ENCODE data around the gene CCNL1.
"Not testable (repeated sequence)": the region's sequence is repeated elsewhere in the genome, so short reads cannot be mapped to it uniquely, and the experiment has no call there.

The CCNL1 gene

DNA sequence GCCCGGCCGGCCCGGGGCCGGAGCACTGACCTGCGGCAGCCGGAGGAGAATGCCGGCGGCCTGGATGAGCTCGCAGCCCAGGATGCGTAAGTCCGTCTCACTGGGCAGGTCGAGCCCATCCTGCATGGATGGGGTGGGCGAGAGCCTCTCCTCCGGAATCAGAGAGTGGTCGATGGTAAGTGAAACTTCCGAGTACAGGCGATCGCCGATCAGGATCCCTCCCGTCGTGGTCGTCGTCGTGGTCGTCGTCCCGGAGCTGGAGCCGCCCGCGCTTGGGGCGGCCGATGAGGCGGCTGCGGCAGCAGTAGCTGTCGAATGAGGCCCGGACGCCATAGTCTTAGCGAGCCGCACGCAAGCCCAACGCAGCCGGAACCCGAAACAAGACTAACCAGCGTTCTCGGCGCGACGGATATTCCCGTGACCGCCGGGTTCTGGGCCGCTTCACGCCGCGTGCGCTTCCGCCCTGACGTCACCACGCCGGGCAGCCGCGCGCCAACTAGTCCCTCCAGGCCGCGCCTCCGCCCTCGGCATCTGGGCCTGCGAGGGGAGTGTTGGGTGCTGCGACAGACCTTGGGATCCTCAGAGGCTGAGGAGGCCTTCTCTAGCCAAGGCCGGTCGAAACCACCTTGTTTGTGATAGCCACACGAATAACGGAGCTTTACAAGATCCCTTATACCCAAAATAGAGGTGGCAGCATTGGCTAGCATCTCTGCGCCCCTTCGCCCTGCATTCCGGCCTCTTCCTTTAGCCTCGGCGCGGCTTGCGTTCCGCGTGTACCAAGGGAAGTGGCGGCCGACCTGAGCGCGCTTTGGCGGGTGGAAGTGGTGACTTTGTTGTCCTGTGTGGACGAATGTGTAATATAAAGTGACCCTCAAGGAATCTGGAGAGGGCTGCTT, at the start of gene CCNL1:
Gene CCNL1 (minus strand): TSS at position 386 of the 896 bp plus-strand sequence. CDS start 53 bp downstream, at position 333.
- peak; percentile 86 to 88 for ATAC-seq

- no peak for ATAC-seq
Observed at GRCh38 chr3:157204880-157205279, 44.9 kb upstream of the CCNL1 start.

- ATAC-seq: no peak
Observed at GRCh38 chr3:157204431-157204830, 44.5 kb upstream of the CCNL1 start.

GRCh38 chr3:157201648-157202278, 41.8 kb upstream of the CCNL1 start:
- no peak for ATAC-seq

- ATAC-seq: no peak
Observed at GRCh38 chr3:157199841-157200240, 39.9 kb upstream of the CCNL1 start.

DNA sequence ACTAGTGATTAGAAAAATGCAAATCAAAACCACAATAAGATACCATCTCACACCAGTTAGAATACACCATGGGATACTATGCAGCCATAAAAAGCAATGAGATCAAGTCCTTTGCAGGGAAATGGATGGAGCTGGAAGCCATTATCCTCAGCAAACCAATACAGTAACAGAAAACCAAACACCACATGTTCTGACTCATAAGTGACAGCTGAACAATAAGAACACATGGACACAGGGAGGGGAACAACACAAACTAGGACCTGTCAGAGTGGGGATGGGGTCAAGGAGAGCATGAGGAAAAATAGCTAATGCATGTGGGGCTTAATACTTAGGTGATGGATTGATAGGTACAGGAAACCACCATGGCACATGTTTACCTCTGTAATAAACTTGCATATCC, 36.0 kb upstream of the CCNL1 start:
- ATAC-seq: no peak

DNA sequence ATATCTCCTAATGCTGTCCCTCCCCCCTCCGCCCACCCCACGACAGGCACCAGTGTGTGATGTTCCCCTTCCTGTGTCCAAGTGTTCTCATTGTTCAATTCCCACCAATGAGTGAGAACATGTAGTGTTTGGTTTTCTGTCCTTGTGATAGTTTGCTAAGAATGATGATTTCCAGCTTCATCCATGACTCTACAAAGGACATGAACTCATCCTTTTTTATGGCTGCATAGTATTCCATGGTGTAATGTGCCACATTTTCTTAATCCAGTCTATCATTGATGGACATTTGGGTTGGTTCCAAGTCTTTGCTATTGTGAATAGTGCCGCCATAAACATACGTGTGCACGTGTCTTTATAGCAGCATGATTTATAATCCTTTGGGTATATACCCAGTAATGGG, 31.2 kb upstream of the CCNL1 start:
- not testable (repeated sequence) for ATAC-seq

- no peak for ATAC-seq
Observed at GRCh38 chr3:157190380-157190872, 30.5 kb upstream of the CCNL1 start.

DNA sequence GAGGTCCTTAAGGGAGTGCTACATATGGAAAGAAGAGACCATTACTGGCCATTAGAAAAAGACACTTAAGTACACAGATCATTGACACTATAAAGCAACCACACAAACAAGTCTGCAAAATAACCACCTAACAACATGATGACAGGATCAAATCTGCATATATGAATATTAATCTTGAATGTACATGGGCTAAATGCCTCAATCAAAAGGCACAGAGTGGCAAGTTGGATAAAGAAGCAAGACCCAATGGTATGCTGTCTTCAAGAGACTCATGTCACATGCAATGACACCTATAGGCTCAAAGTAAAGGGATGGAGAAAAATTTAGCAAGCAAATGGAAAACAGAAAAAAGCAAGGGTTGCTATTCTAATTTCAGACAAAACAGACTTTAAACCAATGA, 28.4 kb upstream of the CCNL1 start:
- ATAC-seq: no peak

- no peak for ATAC-seq
Observed at GRCh38 chr3:157182879-157183278, 22.9 kb upstream of the CCNL1 start.

DNA sequence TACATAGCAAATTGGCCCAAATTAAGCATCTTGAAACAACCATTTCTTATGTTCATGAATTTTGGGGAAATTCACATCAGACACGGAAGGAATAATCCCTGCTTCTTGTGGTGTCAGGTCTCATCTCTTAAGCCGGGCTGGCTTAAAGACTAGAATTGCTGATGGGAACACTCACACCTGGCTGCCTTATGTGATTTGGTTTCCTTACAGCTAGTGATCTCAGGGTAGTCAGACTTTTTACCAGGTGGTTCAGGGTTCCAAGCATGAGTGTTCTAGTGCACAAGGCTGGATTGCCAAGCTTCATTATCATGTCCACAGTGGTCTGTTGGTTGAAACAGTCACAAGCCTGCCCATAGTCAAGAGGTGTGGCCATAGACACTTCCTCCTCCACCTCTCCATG, 20.3 kb upstream of the CCNL1 start:
- ATAC-seq: no peak

DNA sequence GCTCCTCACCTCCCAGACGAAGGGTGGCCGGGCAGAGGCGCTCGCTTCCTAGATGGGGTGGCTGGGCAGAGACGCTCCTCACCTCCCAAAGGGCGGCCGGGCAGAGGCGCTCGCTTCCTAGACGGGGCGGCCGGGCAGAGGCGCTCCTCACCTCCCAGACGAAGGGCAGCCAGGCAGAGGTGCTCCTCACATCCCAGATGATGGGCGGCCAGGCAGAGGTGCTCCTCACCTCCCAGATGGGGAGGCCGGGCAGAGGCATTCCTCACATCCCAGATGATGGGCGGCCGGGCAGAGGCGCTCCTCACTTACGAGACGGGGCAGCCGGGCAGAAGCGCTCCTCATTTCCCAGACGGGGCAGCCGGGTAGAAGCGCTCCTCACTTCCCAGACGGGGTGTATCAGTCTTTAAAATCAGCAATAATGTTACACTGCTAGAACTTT, 19.4 kb upstream of the CCNL1 start:
- ATAC-seq: no peak

DNA sequence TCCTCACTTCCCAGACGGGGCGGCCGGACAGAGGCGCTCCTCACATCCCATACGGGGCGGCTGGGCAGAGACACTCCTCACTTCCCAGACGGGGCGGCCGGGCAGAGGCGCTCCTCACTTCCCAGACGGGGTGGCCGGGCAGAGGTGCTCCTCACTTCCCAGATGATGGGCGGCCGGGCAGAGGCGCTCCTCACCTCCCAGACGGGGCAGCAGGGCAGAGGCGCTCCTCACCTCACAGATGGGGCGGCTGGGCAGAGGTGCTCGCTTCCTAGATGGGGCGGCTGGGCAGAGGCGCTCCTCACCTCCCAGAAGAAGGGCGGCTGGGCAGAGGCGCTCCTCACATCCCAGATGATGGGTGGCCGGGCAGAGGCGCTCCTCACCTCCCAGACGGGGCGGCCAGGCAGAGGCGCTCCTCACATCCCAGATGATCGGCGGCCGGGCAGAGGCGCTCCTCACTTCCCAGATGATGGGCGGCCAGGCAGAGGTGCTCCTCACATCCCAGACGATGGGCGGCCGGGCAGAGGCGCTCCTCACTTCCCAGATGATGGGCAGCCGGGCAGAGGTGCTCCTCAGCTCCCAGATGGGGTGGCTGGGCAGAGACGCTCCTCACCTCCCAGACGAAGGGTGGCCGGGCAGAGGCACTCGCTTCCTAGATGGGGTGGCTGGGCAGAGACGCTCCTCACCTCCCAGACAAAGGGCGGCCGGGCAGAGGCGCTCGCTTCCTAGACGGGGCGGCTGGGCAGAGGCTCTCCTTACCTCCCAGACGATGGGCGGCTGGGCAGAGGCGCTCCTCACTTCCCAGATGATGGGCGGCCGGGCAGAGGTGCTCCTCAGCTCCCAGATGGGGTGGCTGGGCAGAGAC, 18.8 kb upstream of the CCNL1 start:
- not testable (repeated sequence) for ATAC-seq

DNA sequence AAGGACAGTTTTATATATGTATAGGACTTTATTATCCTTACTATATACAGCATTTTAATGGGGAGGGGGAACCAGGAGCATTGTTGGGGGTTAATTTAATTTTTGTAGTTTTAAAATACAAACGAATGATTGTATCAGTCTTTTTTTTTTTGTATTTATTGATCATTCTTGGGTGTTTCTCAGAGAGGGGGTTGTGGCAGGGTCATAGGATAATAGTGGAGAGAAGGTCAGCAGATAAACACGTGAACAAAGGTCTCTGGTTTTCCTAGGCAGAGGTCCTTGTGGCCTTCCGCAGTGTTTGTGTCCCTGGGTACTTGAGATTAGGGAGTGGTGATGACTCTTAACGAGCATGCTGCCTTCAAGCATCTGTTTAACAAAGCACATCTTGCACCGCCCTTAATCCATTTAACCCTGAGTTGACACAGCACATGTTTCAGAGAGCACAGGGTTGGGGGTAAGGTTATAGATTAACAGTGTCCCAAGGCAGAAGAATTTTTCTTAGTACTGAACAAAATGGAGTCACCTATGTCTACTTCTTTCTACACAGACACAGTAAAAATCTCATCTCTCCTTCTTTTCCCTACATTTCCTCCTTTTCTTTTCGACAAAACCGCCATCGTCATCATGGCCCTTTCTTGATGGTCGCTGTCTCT, 18.0 kb upstream of the CCNL1 start:
- not testable (repeated sequence) for ATAC-seq

DNA sequence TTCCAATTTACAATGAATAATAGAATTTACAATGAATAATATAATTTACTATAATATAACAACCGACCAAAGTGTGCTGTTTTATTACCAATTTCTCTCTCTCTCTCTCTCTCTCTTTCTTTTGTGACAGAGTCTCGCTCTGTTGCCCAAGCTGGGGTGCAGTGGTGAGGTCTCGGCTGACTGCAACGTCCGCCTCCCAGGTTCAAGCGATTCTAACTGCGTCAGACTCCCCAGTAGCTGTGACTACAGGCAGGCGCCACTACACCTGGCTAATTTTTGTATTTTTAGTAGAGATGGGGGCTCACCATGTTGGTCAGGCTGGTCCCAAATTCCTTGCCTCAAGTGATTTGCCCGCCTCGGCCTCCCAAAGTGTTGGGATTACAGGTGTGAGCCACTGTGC, 17.0 kb upstream of the CCNL1 start:
- no peak for ATAC-seq

DNA sequence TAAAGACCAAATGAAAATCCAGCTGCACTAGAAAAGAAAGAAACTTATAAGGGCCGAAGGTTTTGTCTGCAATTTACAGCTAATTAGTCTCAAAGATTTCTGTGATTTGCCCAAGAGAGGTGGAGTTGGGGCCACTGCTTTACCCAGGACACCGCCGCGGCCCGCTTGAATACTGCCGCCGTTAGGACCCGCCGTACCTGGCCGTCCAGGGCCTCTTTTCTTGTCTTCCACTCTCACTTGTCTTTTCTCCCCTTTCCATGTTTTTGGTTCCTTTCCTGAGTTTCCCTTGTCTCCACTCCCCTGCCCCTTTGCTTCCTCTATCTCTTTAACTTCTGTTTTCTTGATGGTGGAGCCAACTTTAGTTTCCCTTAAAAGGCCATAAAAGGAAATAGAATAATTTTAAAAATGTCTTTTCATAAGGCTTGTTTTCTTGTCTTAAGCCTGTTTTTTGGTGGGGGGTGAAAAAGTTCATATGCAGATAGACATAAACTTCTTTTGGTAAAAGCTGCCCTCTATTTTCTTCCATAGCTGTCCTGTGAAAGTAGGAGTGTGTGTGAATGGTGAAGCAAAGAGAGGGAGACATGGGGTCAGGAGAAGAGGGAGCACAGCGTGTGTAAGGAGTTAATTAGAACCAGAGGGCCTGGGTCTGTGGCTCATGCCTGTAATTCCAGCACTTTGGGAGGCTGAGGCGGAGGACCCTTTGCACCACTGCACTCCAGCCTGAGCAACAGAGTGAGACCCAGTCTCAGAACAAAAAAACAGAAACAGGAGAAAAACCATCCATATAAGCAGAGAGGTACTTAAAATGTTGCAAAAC, 16.0 kb upstream of the CCNL1 start:
- no peak for ATAC-seq

GRCh38 chr3:157174649-157175498, 14.9 kb upstream of the CCNL1 start:
- ATAC-seq: peak; percentile 94 to 95

DNA sequence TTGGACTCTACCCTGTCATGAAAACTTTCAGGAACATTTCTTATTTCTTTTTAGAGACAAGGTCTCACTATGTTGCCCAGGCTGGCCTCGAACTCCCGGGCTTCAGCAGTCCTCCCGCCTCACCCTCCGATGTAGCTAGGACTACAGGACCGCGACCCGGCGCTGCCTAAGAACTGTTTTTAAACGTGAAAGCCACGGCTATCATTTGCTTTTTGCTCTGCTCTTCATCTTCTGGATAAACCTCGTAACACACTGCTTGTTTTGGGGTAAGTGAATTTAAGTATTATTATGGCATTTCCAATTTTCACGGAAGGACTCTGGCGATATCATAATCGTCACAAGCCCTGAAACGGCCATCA, 14.3 kb upstream of the CCNL1 start:
- no peak for ATAC-seq

- not testable (repeated sequence) for ATAC-seq
Observed at GRCh38 chr3:157173343-157173742, 13.4 kb upstream of the CCNL1 start.

DNA sequence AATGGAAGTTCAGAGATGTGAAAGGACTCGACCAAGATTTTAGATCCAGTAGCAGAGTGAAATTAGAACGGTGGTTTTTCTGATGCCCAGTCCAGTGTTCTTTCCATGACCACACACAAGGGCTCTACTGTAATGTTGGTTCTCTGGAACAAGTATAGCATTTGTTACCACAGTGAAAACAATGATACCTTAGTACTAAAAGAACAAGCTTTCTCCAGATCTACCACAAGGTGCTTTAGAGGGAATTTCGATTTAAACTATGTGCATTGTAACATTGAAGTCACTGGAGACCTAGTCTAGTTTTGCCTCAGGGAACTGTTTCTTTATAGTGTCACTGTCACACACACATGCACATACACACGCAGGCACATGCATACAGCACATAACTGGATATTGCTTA, 12.8 kb upstream of the CCNL1 start:
- no peak for ATAC-seq

GRCh38 chr3:157170861-157171260, 10.9 kb upstream of the CCNL1 start:
- ATAC-seq: no peak

All from activated CD4-positive, CD25-positive, alpha-beta regulatory T cell treated with anti-CD3 and anti-CD28 coated beads, Interleukin-2, amount 50 U/mL, for 24 hours (primary cell).